ENCODE measurements around the gene PSMC1.

The PSMC1 gene

DNA sequence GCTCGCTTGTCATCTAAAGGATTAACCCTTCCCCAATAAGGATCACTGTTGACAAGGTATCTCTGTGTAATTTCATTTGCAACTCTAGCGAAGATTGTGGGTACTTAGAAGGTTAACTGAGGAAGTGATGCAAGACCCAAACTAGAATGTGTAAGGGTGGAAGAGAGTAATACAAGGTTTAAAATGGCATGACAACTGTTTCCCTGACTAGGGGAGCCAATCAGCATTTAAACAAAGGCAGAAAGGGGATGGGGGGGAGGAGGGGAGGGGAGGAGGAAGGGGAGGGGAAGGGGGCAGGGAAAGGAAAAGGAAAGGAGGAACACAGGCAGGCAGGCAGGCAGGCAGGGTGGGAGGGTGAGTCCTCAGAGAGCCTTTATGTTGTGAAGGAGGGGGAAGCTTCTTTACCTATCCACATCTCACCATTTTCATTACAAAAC is 44.3 kb downstream of the PSMC1 start:
- H3K9me3 Mint-ChIP-seq, result no peaks in the 10 kb centered on the region
- no peaks in the 10 kb centered on the region for H3K27me3 Mint-ChIP-seq (ENCODE audit: low read depth)
- TF ChIP-seq, protein P1, sequence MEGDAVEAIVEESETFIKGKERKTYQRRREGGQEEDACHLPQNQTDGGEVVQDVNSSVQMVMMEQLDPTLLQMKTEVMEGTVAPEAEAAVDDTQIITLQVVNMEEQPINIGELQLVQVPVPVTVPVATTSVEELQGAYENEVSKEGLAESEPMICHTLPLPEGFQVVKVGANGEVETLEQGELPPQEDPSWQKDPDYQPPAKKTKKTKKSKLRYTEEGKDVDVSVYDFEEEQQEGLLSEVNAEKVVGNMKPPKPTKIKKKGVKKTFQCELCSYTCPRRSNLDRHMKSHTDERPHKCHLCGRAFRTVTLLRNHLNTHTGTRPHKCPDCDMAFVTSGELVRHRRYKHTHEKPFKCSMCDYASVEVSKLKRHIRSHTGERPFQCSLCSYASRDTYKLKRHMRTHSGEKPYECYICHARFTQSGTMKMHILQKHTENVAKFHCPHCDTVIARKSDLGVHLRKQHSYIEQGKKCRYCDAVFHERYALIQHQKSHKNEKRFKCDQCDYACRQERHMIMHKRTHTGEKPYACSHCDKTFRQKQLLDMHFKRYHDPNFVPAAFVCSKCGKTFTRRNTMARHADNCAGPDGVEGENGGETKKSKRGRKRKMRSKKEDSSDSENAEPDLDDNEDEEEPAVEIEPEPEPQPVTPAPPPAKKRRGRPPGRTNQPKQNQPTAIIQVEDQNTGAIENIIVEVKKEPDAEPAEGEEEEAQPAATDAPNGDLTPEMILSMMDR (IDR thresholded peaks at IDR 0.05; ENCODE audit: unreplicated experiment in 3 of 3), result no peak
- no peak overlapping the region for H3K4me3 Mint-ChIP-seq
- peaks cover 4% of the 10 kb centered on the region for H3K4me1 Mint-ChIP-seq
- peak overlapping the region in 1 of 3 experiments; percentile 43 for H3K27ac Mint-ChIP-seq
- H3K36me3 Mint-ChIP-seq (ENCODE audit: low read depth), result peaks cover 56% of the 10 kb centered on the region

DNA sequence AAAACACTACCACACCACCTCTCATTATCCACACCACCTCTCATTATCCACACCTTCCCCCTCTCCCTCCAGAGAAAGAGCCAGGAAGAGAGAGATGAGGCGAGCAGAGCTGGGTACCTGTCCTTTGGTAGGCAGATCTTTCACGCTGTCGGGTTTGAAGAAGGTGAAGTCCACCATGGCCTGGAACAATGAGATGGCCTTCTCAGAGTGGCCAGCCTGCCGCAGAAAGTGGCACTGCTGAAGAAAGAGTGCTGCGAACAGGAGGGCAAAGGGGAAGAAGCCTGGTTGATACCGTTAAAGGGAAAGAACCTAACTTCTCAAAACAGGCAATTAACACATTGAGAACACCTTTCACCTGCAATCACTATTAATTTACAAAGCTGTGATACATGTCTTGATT is 44.8 kb downstream of the PSMC1 start:
- no peak overlapping the region for H3K4me3 Mint-ChIP-seq
- H3K27me3 Mint-ChIP-seq (ENCODE audit: low read depth), result no peaks in the 10 kb centered on the region

DNA sequence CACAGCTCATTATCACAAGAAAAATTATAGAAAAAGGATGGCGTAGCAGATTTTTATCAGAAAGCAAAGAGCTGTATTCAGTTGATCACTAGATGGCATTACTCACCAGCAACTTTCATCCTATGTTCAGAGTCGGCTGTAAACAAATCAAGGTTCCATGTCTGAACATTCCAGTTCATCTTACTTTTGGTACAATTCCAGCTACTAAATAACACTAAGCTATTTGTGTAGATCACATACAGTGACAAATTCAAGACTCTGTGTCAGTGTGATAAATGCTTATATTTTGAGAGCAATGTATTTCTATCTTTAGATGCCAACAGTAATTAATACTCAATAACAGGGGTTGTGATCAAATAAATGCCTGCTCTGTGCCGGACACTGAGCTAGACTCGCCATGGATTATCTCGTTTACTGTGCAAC is 45.3 kb downstream of the PSMC1 start:
- TF ChIP-seq, protein P1 (IDR thresholded peaks at IDR 0.05; ENCODE audit: unreplicated experiment in 3 of 3), result peak; percentile 56 to 60 (median 59)
- no peaks in the 10 kb centered on the region for H3K27me3 Mint-ChIP-seq (ENCODE audit: low read depth)
- peaks cover 50% of the 10 kb centered on the region for H3K36me3 Mint-ChIP-seq (ENCODE audit: low read depth)
- H3K4me3 Mint-ChIP-seq, result no peak overlapping the region
- peak overlapping the region in 2 of 3 experiments; percentile 53 to 84 for H3K27ac Mint-ChIP-seq
- peaks cover 4% of the 10 kb centered on the region for H3K4me1 Mint-ChIP-seq
- no peaks in the 10 kb centered on the region for H3K9me3 Mint-ChIP-seq

More for the DNA sequence above, 44.8 kb downstream of the PSMC1 start:
- peaks cover 54% of the 10 kb centered on the region for H3K36me3 Mint-ChIP-seq (ENCODE audit: low read depth)
- TF ChIP-seq, protein P1 (IDR thresholded peaks at IDR 0.05; ENCODE audit: unreplicated experiment in 3 of 3), result no peak
- no peaks in the 10 kb centered on the region for H3K9me3 Mint-ChIP-seq
- peaks cover 4% of the 10 kb centered on the region for H3K4me1 Mint-ChIP-seq
- H3K27ac Mint-ChIP-seq, result peak overlapping the region in 1 of 3 experiments; percentile 43

DNA sequence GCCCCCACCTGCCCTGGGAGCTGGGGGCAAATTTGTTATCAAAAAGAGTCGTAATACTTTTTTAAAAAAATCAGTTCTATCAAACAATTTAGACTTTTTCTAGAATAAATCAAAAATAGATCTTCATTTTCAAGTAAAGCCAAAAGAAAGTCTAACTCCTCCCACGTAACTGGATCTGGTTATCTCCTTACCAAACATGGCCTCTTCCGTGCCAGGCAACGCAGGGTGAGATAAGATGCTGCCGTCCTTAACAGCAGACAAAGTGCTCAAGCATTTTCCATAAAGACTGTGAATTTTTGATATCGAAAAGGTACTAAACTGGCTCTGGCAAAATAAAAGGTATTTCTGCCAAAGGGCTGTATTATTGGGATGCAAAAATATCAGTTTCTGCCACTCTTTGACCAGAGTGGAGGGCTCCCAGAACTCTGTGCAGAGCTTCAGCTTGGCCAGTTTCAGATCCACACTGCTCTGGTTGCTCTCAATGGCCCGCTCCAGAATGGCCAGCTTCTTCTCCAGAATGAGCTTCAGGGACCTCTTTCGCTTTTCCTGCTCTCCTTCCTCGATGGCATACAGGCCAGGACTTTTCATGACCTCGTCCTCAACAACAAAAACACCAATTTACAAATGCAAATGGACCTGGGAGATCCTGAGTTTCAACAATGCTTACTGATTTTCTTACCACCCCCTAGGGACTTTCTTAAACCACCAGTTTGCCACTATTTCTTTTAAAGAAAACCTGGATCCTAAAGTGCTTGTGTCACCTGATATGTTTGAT is 46.4 kb downstream of the PSMC1 start:
- Mint-ChIP-seq H3K4me1 (peaks cover 4% of the 10 kb centered on the region), H3K4me3 (no peak overlapping the region), H3K9me3 (no peaks in the 10 kb centered on the region), H3K27me3 (ENCODE audit: low read depth) (no peaks in the 10 kb centered on the region), H3K36me3 (ENCODE audit: low read depth) (peaks cover 49% of the 10 kb centered on the region), H3K27ac (no peak overlapping the region)
- TF ChIP-seq, protein P1 (IDR thresholded peaks at IDR 0.05; ENCODE audit: unreplicated experiment in 3 of 3), result no peak

DNA sequence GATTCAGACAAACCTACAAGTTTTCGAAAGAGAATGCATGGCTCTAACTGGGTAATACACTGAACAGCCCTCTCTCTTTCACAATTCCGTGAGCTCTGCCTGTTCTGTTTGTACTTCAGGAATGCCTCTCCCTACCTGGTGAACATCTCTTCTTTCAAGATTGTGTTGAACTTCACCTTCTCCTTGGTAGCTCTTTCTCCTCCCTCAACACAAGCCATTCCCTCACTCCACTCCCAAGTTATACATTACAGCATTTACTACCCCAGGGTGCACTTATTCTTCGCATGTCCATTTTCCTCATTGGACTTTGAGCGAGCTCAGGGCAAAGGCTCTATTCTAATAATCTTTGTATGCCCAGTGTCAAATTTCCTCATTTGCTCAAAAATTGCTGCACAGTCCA is 47.1 kb downstream of the PSMC1 start:
- TF ChIP-seq, protein P1 (IDR thresholded peaks at IDR 0.05; ENCODE audit: unreplicated experiment in 3 of 3), result no peak
- Mint-ChIP-seq H3K9me3 (no peaks in the 10 kb centered on the region), H3K4me3 (no peak overlapping the region), H3K36me3 (ENCODE audit: low read depth) (peaks cover 48% of the 10 kb centered on the region), H3K4me1 (peaks cover 8% of the 10 kb centered on the region), H3K27ac (no peak overlapping the region), H3K27me3 (ENCODE audit: low read depth) (no peaks in the 10 kb centered on the region)

DNA sequence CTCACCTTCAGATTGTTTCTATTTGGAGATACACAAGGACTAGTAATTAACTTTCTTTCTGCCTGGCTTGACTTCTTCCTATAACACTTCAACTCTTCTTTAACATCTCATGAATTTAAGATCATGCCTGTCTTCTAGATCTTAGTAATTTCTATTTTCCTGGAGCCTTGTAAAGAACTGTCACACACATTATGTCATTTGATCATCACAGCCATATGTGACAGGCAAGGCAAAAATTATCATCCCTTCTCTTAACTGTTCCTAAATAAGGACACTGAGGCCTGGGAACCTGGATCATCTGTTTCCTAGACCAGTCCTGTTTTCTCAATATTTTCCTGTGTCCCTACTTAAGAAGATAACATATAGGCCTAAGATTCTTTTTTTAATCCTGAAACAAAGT is 48.1 kb downstream of the PSMC1 start:
- no peaks in the 10 kb centered on the region for H3K9me3 Mint-ChIP-seq
- peaks cover 8% of the 10 kb centered on the region for H3K4me1 Mint-ChIP-seq
- no peaks in the 10 kb centered on the region for H3K27me3 Mint-ChIP-seq (ENCODE audit: low read depth)
- TF ChIP-seq, protein P1 (IDR thresholded peaks at IDR 0.05; ENCODE audit: unreplicated experiment in 3 of 3), result no peak
- H3K4me3 Mint-ChIP-seq, result no peak overlapping the region
- H3K27ac Mint-ChIP-seq, result no peak overlapping the region
- peaks cover 51% of the 10 kb centered on the region for H3K36me3 Mint-ChIP-seq (ENCODE audit: low read depth)

Measured in nephron (organoid).